ENCODE results near the gene MARCHF3. TPM values are rescaled to one million over a fixed set of nuclear protein-coding genes. Genes with fewer than 3 reads are reported as not detected.

Gene MARCHF3
- total and polyA plus RNA-seq, 10 of the 15 experiments (the other 5 are each of a cell fraction or from before 2014, with no cell fraction given): 3.6 to 24.1 (median 11.3) TPM

- 100% methylated on average over 2 of the region's 2 CpGs for WGBS (ENCODE audit: insufficient coverage, insufficient replicate concordance, low lambda C conversion rate, missing lambda C conversion rate)
- CTCF ChIA-PET: interaction anchor here (0.6 to 1.6 kb wide), 7 partner anchors 8 to 53 kb away, joined by 3 to 5 read pairs (median 4); no protein-coding TSS in a partner anchor
- Histone ChIP-seq H3K4me3 (no peak overlapping the region), H2AFZ (ENCODE audit: control insufficient read depth, low read depth, low read length) (0 out of 2 replicates have a peak overlapping the region, but pooled peaks have one; percentile 22), H3K79me2 (ENCODE audit: control insufficient read depth, insufficient read depth, low read length) (no peaks in the 10 kb centered on the region), H3K27ac (ENCODE audit: control insufficient read depth, insufficient read depth) (0 out of 2 replicates have a peak overlapping the region, but pooled peaks have one; percentile 16), H3K9me3 (replicated peaks; ENCODE audit: control insufficient read depth, insufficient read depth, low read length) (no peaks in the 10 kb centered on the region), H3K36me3 (ENCODE audit: control insufficient read depth in 2 of 2, insufficient read depth in 2 of 2, low read length in 1 of 2) (no peaks in the 10 kb centered on the region), H3K9ac (ENCODE audit: control insufficient read depth, insufficient read depth, low read length) (no peak overlapping the region), H3K27me3 (replicated peaks in 1 of 2; ENCODE audit: control insufficient read depth in 2 of 2, insufficient read depth in 2 of 2, low read length in 1 of 2) (no peaks in the 10 kb centered on the region), H4K20me1 (ENCODE audit: control insufficient read depth, insufficient read depth) (no peaks in the 10 kb centered on the region), H3K4me2 (ENCODE audit: control insufficient read depth, insufficient read depth) (peak overlapping the region; percentile 39), H3K4me1 (ENCODE audit: control insufficient read depth, insufficient read depth, low read length) (peaks cover 35% of the 10 kb centered on the region)
- FAIRE-seq: no peak
- no peak for DNase-seq (ENCODE audit: low read depth, low spot score)
- BruUV-seq (replicated peaks): no TSS peak
- in situ Hi-C loops (cut with MboI): no loop called here
- POLR2A ChIA-PET: interaction anchor here (0.7 to 2.2 kb wide), 6 partner anchors 12 to 528 kb away, joined by 3 to 14 read pairs (median 4); no protein-coding TSS in a partner anchor
- ATAC-seq: no peak
- RAD21 ChIA-PET (ENCODE audit: unreplicated experiment): interaction anchor here (1.7 to 11.5 kb wide), 4 partner anchors 12 to 56 kb away, joined by 3 to 102 read pairs (median 20); no protein-coding TSS in a partner anchor
- intact Hi-C loops (cut with micrococcal nuclease; ENCODE audit: unreplicated experiment): no loop called here
- TF ChIP-seq IKZF1 (conservative IDR thresholded peaks at IDR 0.05): peak; percentile 31; the same call in 1 of the 2 replicates
- TF ChIP-seq SMARCA5 (IDR thresholded peaks at IDR 0.05): no peak
- SMC1A ChIA-PET (ENCODE audit: uncharacterized antibody, unreplicated experiment): interaction anchor here (0.7 to 11.5 kb wide), 19 partner anchors 8 to 117 kb away, joined by 3 to 102 read pairs (median 5); no protein-coding TSS in a partner anchor
Observed at GRCh38 chr5:126970517-126971017, 59.8 kb downstream of the MARCHF3 start.

GRCh38 chr5:126969548-126969947 is 60.8 kb downstream of the MARCHF3 start:
- Histone ChIP-seq H2AFZ (ENCODE audit: control insufficient read depth, low read depth, low read length) (no peak overlapping the region), H3K4me1 (ENCODE audit: control insufficient read depth, insufficient read depth, low read length) (peaks cover 38% of the 10 kb centered on the region), H3K36me3 (ENCODE audit: control insufficient read depth in 2 of 2, insufficient read depth in 2 of 2, low read length in 1 of 2) (no peaks in the 10 kb centered on the region), H3K27me3 (replicated peaks in 1 of 2; ENCODE audit: control insufficient read depth in 2 of 2, insufficient read depth in 2 of 2, low read length in 1 of 2) (no peaks in the 10 kb centered on the region), H3K4me3 (no peak overlapping the region), H3K9me3 (replicated peaks; ENCODE audit: control insufficient read depth, insufficient read depth, low read length) (no peaks in the 10 kb centered on the region), H4K20me1 (ENCODE audit: control insufficient read depth, insufficient read depth) (no peaks in the 10 kb centered on the region), H3K79me2 (ENCODE audit: control insufficient read depth, insufficient read depth, low read length) (no peaks in the 10 kb centered on the region), H3K27ac (ENCODE audit: control insufficient read depth, insufficient read depth) (no peak overlapping the region), H3K9ac (ENCODE audit: control insufficient read depth, insufficient read depth, low read length) (no peak overlapping the region), H3K4me2 (ENCODE audit: control insufficient read depth, insufficient read depth) (peak overlapping the region; percentile 54; the same call in 1 of the 2 replicates)
- no TSS peak for BruUV-seq (replicated peaks)
- intact Hi-C loops (cut with micrococcal nuclease; ENCODE audit: unreplicated experiment): no loop called here
- CTCF ChIA-PET: interaction anchor here (0.7 to 1.8 kb wide), 8 partner anchors 8 to 104 kb away, joined by 3 to 7 read pairs (median 4); partner anchors contain the start of gene C5orf63
- FAIRE-seq (no peak), ATAC-seq (peak; percentile 10), DNase-seq (ENCODE audit: low read depth, low spot score) (peak; percentile 48)
- POLR2A ChIA-PET: interaction anchor here (0.5 to 2.2 kb wide), 5 partner anchors 13 to 204 kb away, joined by 3 to 14 read pairs (median 5); no protein-coding TSS in a partner anchor
- RAD21 ChIA-PET (ENCODE audit: unreplicated experiment): interaction anchor here (1.0 to 11.5 kb wide), 9 partner anchors 8 to 59 kb away, joined by 3 to 102 read pairs (median 4); no protein-coding TSS in a partner anchor
- 49% methylated on average over 2 of the region's 2 CpGs for WGBS (ENCODE audit: insufficient coverage, insufficient replicate concordance, low lambda C conversion rate, missing lambda C conversion rate)
- SMC1A ChIA-PET (ENCODE audit: uncharacterized antibody, unreplicated experiment): interaction anchor here (0.6 to 11.5 kb wide), 18 partner anchors 11 to 59 kb away, joined by 3 to 102 read pairs (median 7); no protein-coding TSS in a partner anchor
- in situ Hi-C loops (cut with MboI): no loop called here
- no peak for TF ChIP-seq ZNF622 (IDR thresholded peaks at IDR 0.05)
- no peak for TF ChIP-seq NRF1 (conservative IDR thresholded peaks at IDR 0.05; ENCODE audit: low read depth, low read length)
- no peak for TF ChIP-seq TCF7 (IDR thresholded peaks at IDR 0.05; ENCODE audit: borderline replicate concordance)
- TF ChIP-seq KDM1A (IDR thresholded peaks at IDR 0.05; ENCODE audit: borderline replicate concordance): no peak
- TF ChIP-seq IKZF2 (IDR thresholded peaks at IDR 0.05): peak; percentile 48 to 58; a peak in 2 of 4 replicates
- 0 out of 2 replicates have a peak, but pooled peaks have one; percentile 30 for TF ChIP-seq PML (IDR thresholded peaks at IDR 0.05; ENCODE audit: low read length)
- no peak for TF ChIP-seq CHD4 (IDR thresholded peaks at IDR 0.05)
- TF ChIP-seq EGR1 (IDR thresholded peaks at IDR 0.05; ENCODE audit: borderline replicate concordance in 1 of 2, low read depth in 2 of 2, low read length in 2 of 2): no peak
- peak in 1 of 2 experiments; percentile 38; a peak in 1 of 4 replicates for TF ChIP-seq EP300 (IDR thresholded peaks at IDR 0.05; ENCODE audit: borderline replicate concordance in 1 of 2, control insufficient read depth in 1 of 2, low read depth in 2 of 2, low read length in 2 of 2)
- TF ChIP-seq ETV6 (conservative IDR thresholded peaks at IDR 0.05 in 1 of 2, IDR thresholded peaks at IDR 0.05 in 1 of 2; ENCODE audit: borderline replicate concordance in 1 of 2, low read depth in 1 of 2): 0 out of 4 replicates have a peak, but pooled peaks of 1 of the 2 experiments have one; percentile 37
- TF ChIP-seq USF1 (IDR thresholded peaks at IDR 0.05; ENCODE audit: borderline replicate concordance, extremely low read length, insufficient read depth, low read depth, low read length): no peak
- TF ChIP-seq CBFB (IDR thresholded peaks at IDR 0.05; ENCODE audit: low read depth): 0 out of 2 replicates have a peak, but pooled peaks have one; percentile 2
- 0 out of 2 replicates have a peak, but pooled peaks have one; percentile 17 for TF ChIP-seq DPF2 (IDR thresholded peaks at IDR 0.05)
- peak; percentile 91 for TF ChIP-seq RUNX3 (IDR thresholded peaks at IDR 0.05; ENCODE audit: low read length)

Data from GM12878 (cell line).